Right atrium auricular region (tissue), 2 donors: ENCODE results near the gene DNAAF2. TPM values are rescaled to one million over a fixed set of nuclear protein-coding genes. Genes with fewer than 3 reads are reported as not detected.

Source experiments
- DNase-seq: peaks from one replicate; pipeline ENCODE4 v3.0.0-alpha.2; 2019; ENCODE audit warnings: low spot score
- H3K27ac ChIP-seq, 2 donors: fragments of 200-600 bp; sonication (generic); 1 replicate in 1 of 2; 2 replicates in 1 of 2; pipeline ENCODE4 v1.5.1; 2016 to 2019
- H3K27me3 ChIP-seq, 2 donors: fragments of 200-600 bp; sonication (generic); one replicate each; pipeline versions ENCODE4 v1.5.1 to v1.6.0; 2017 to 2019
- H3K36me3 ChIP-seq: fragments of 200-600 bp; sonication (generic); one replicate; pipeline ENCODE4 v1.5.1; 2016
- H3K4me1 ChIP-seq, 2 donors: fragments of 200-600 bp; sonication (generic); one replicate each; pipeline versions ENCODE4 v1.5.1 to v1.6.0; 2017 to 2019
- H3K4me3 ChIP-seq, 2 donors: fragments of 200-600 bp; sonication (generic); 1 replicate in 1 of 2; 2 replicates in 1 of 2; pipeline ENCODE4 v1.5.1; 2017 to 2019; ENCODE audit warnings: mild to moderate bottlenecking in 1 of 2, moderate library complexity in 1 of 2
- H3K9me3 ChIP-seq, 2 donors: fragments of 200-600 bp; sonication (generic); one replicate each; pipeline ENCODE4 v1.5.1; 2019
- total RNA-seq, 2 donors: library from RNA; depleted of rRNA; stranded (reverse); fragments of >200 nt; gene quantifications; one replicate each; pipeline ENCODE4 v1.1.0, GENCODE V29; 2016
- TF ChIP-seq, protein P1 (sequence below), 2 donors: fragments of 200-600 bp; sonication (generic); IDR thresholded peaks; one replicate each; pipeline ENCODE4 v1.5.1; 2019; ENCODE audit warnings: antibody characterized with exemption in 2 of 2

DNAAF2 gene
- total RNA-seq, 2 donors from 2014 or later: 6.3 to 8.9 TPM

DNA sequence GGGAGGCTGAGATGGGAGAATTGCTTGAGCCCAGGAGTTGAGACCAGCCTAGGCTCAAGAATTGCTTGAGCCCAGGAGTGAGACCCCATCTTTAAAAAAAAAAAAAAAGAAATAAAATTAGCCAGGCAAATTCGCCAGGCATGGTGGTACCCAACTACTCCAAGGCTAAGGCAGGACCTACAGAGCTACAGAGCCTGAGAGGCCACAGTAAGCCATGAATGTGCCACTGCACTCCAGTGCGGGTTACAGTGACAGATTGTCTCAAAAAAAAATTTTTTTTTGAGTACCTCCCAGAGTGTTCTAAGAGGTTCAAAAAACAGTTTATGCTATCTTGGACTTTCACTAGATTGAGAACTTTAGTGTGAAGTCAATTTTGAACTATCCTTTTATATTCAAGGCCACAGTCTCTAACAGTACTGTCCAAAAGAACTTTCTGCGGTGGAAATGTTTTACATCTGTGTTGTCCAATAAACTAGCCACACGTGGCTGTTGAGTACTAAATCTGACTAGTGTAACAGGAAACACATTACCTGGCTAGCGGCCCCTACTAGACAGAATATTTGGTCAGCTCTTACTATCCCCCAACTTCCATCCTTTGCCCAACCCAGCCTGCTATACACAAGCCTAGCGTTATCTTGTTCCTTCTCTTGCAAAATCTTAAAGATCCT is 17.1 kb downstream of the DNAAF2 start:
- Histone ChIP-seq H3K4me3 (no peak overlapping the region), H3K4me1 (peaks cover 0 to 29% of the 10 kb centered on the region in 2 donors), H3K9me3 (no peaks in the 10 kb centered on the region), H3K27me3 (no peaks in the 10 kb centered on the region), H3K36me3 (peaks cover 16% of the 10 kb centered on the region), H3K27ac (no peak overlapping the region)
- TF ChIP-seq, protein P1, sequence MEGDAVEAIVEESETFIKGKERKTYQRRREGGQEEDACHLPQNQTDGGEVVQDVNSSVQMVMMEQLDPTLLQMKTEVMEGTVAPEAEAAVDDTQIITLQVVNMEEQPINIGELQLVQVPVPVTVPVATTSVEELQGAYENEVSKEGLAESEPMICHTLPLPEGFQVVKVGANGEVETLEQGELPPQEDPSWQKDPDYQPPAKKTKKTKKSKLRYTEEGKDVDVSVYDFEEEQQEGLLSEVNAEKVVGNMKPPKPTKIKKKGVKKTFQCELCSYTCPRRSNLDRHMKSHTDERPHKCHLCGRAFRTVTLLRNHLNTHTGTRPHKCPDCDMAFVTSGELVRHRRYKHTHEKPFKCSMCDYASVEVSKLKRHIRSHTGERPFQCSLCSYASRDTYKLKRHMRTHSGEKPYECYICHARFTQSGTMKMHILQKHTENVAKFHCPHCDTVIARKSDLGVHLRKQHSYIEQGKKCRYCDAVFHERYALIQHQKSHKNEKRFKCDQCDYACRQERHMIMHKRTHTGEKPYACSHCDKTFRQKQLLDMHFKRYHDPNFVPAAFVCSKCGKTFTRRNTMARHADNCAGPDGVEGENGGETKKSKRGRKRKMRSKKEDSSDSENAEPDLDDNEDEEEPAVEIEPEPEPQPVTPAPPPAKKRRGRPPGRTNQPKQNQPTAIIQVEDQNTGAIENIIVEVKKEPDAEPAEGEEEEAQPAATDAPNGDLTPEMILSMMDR (IDR thresholded peaks at IDR 0.05): no peak
- no peak for DNase-seq

DNA sequence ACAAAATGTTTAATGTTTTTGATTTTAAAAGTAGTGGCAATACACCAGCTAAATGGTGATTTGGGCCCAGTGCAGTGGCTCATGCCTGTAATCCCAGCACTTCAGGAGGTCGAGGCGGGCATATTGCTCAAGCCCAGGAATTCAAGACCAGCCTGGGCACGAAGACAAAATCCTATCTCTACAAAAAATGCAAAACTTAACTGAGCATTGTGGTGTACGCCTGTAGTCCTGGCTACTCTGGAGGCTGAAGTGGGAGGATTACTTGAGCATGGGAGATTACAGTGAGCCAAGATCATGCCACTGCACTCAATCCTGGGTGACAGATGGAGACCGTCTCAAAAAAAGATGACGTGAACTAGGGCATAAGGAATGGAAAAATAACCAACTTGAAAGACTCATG is 19.3 kb downstream of the DNAAF2 start:
- Histone ChIP-seq H3K36me3 (peaks cover 16% of the 10 kb centered on the region), H3K27ac (no peak overlapping the region), H3K27me3 (no peaks in the 10 kb centered on the region), H3K4me3 (no peak overlapping the region), H3K4me1 (peaks cover 0 to 12% of the 10 kb centered on the region in 2 donors), H3K9me3 (no peaks in the 10 kb centered on the region)
- TF ChIP-seq, protein P1 (IDR thresholded peaks at IDR 0.05): no peak
- no peak for DNase-seq

DNA sequence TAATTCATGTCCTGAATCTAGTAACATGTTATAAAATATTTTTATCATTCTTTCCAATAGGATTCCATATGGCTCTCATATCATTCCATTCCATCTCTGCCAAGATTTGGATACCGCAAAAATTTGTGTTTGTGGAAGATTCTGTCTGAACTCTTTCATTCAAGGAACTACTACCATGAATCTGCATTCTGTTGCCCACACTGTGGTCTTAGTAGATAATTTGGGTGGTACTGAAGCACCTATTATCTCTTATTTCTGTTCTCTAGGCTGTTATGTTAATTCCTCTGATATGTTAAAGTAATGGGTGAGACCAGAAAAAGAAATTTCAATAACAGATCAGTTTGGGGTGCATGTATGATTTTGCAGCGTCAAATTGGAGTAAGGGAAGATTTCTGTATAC is 20.8 kb downstream of the DNAAF2 start:
- no peak overlapping the region for H3K27ac ChIP-seq
- H3K9me3 ChIP-seq: no peaks in the 10 kb centered on the region
- peaks cover 0 to 6% of the 10 kb centered on the region in 2 donors for H3K4me1 ChIP-seq
- no peaks in the 10 kb centered on the region for H3K27me3 ChIP-seq
- TF ChIP-seq, protein P1 (IDR thresholded peaks at IDR 0.05): no peak
- peaks cover 16% of the 10 kb centered on the region for H3K36me3 ChIP-seq
- H3K4me3 ChIP-seq: no peak overlapping the region
- DNase-seq: no peak

DNA sequence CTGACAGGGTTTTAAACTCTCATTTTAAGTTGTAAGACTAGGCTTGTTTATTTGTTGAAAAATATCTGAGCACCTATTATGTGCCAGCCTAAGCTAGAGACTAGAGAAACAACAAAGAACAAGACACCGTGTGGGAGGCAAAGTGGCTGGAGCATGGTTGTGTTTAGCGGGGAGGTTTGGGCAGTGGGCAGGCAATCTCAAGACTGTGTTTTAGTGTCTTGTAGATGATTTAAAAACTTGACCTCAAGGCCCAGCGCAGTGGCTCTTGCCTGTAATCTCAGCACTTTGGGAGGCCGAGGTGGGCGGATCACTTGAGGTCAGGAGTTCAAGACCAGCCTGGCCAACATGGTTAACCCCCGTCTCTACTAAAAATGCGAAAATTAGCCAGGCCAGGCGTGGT is 22.4 kb downstream of the DNAAF2 start:
- H3K36me3 ChIP-seq: peaks cover 3% of the 10 kb centered on the region
- H3K27me3 ChIP-seq: no peaks in the 10 kb centered on the region
- DNase-seq: no peak
- no peak overlapping the region for H3K27ac ChIP-seq
- H3K9me3 ChIP-seq: no peaks in the 10 kb centered on the region
- TF ChIP-seq, protein P1 (IDR thresholded peaks at IDR 0.05): no peak
- H3K4me3 ChIP-seq: no peak overlapping the region
- H3K4me1 ChIP-seq: no peaks in the 10 kb centered on the region

DNA sequence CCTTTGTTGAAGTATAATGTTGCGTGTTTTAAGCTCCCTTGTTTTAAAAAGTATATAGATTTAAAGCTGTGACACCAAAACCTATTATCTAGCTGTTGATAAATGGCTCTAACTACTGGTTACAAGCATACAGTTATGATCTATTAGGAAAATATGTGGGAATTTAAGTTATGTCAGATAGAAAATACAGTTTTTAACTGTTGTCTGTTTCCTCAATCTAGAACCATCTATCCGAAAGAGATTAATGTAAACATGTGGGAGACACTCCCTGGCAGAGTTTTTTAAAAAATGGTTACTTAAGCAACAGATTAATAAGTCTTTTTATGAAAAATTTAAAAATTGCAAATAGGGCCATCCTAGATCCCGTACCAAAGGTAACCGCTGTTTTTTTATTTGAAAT is 22.8 kb downstream of the DNAAF2 start:
- H3K27me3 ChIP-seq: no peaks in the 10 kb centered on the region
- H3K9me3 ChIP-seq: no peaks in the 10 kb centered on the region
- H3K36me3 ChIP-seq: no peaks in the 10 kb centered on the region
- DNase-seq: no peak
- H3K4me1 ChIP-seq: no peaks in the 10 kb centered on the region
- no peak overlapping the region for H3K4me3 ChIP-seq
- TF ChIP-seq, protein P1 (IDR thresholded peaks at IDR 0.05): no peak
- no peak overlapping the region for H3K27ac ChIP-seq

DNA sequence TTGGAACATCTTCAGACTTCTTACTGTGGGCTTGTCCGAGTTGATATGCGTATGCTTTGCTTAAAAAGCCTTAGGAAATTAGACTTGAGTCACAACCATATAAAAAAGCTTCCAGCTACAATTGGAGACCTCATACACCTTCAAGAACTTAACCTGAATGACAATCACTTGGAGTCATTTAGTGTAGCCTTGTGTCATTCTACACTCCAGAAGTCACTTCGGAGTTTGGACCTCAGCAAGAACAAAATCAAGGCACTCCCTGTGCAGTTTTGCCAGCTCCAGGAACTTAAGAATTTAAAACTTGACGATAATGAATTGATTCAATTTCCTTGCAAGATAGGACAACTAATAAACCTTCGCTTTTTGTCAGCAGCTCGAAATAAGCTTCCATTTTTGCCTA is 27.5 kb downstream of the DNAAF2 start:
- no peak for DNase-seq
- no peak overlapping the region for H3K4me3 ChIP-seq
- H3K27ac ChIP-seq: no peak overlapping the region
- no peaks in the 10 kb centered on the region for H3K9me3 ChIP-seq
- H3K36me3 ChIP-seq: no peaks in the 10 kb centered on the region
- H3K27me3 ChIP-seq: no peaks in the 10 kb centered on the region
- H3K4me1 ChIP-seq: no peaks in the 10 kb centered on the region
- TF ChIP-seq, protein P1 (IDR thresholded peaks at IDR 0.05): no peak
